GM20000 (cell line): Measurements from ENCODE around the gene OR2S2.
A peak's percentile ranks its signal among the peaks of the same experiment; 100 is the strongest.
"Not testable (repeated sequence)": the region's sequence is repeated elsewhere in the genome, so short reads cannot be mapped to it uniquely, and the experiment has no call there.

Source experiments
- DNase-seq: peaks from one replicate; pipeline ENCODE4 v3.0.0; 2012; ENCODE audit warnings: low spot score
- TF ChIP-seq, protein P1 (sequence below): IDR thresholded peaks from 2 replicates; pipeline ENCODE4 v1.5.1; 2012; ENCODE audit warnings: mild to moderate bottlenecking, control low read depth; ENCODE audit errors: extremely low read depth, missing control alignments

OR2S2 gene, protein sequence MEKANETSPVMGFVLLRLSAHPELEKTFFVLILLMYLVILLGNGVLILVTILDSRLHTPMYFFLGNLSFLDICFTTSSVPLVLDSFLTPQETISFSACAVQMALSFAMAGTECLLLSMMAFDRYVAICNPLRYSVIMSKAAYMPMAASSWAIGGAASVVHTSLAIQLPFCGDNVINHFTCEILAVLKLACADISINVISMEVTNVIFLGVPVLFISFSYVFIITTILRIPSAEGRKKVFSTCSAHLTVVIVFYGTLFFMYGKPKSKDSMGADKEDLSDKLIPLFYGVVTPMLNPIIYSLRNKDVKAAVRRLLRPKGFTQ

DNA sequence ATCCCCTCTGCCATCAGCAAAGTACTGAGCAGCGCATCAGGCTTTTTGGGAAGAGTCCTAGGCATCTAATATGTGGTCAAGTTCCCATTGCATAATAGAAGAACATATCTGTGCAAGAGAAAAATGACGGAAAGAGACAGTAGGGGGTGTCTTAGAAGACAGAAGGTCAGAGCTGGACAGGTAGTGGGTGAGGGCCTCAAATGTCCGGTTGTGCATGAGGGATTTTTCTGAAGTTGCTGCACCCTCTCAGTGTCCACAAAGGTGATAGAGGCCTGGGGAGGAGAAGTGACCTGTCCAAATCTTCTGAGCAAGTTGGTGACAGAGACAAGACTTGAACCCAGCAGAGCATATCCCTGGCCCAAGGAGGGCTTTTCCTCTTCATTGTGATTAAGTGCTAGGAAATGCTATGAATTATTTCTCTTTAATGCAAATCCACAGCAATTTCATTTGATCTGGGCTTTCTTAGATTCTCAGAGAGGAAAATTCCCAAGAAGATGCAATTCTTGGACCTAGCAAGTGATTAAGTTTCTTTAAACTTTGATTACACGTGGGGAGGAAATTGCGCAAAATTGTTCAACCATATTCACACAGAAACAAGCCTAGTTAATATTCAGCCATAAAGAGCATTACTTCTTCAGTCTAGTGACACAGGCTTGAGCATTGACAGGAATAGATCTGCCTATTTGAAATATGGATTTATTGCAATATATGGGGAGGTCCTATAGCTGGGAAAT, at the start of gene OR2S2:
Gene OR2S2, minus strand, starts transcription at position 51 of the 734 bp plus-strand sequence. CDS start 56 bp downstream, outside the sequence.
- TF ChIP-seq, protein P1, sequence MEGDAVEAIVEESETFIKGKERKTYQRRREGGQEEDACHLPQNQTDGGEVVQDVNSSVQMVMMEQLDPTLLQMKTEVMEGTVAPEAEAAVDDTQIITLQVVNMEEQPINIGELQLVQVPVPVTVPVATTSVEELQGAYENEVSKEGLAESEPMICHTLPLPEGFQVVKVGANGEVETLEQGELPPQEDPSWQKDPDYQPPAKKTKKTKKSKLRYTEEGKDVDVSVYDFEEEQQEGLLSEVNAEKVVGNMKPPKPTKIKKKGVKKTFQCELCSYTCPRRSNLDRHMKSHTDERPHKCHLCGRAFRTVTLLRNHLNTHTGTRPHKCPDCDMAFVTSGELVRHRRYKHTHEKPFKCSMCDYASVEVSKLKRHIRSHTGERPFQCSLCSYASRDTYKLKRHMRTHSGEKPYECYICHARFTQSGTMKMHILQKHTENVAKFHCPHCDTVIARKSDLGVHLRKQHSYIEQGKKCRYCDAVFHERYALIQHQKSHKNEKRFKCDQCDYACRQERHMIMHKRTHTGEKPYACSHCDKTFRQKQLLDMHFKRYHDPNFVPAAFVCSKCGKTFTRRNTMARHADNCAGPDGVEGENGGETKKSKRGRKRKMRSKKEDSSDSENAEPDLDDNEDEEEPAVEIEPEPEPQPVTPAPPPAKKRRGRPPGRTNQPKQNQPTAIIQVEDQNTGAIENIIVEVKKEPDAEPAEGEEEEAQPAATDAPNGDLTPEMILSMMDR = no peak
- DNase-seq = no peak

- peak; percentile 62 for DNase-seq
- TF ChIP-seq, protein P1 = no peak
Observed at GRCh38 chr9:36007316-36007708, 49.4 kb upstream of the OR2S2 start.

GRCh38 chr9:36006549-36007315, 48.8 kb upstream of the OR2S2 start:
- no peak for DNase-seq
- TF ChIP-seq, protein P1 = no peak

DNA sequence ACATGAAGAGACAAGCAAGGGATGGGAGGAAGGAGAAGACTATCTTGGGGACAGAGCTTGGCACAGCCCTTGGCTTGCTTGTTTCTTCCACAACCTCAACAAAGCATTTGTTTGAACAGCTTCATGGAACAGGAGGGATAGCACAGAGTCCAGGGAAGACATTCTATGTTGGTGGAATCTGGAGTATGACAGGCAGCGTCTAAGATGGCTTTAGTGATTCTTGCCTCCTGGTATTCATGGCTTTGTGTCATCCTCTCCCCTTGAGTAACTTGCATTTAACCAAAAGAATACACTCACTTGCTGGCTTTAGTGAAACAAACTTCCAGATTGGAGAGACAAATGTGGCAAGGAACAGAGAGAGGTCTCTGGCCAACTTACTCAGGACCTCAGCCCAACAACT, 47.9 kb upstream of the OR2S2 start:
- no peak for DNase-seq
- TF ChIP-seq, protein P1 = no peak

- DNase-seq = no peak
- TF ChIP-seq, protein P1 = no peak
Observed at GRCh38 chr9:35998333-35998732, 40.4 kb upstream of the OR2S2 start.

- DNase-seq = not testable (repeated sequence)
Observed at GRCh38 chr9:35997016-35997415, 39.1 kb upstream of the OR2S2 start.

DNA sequence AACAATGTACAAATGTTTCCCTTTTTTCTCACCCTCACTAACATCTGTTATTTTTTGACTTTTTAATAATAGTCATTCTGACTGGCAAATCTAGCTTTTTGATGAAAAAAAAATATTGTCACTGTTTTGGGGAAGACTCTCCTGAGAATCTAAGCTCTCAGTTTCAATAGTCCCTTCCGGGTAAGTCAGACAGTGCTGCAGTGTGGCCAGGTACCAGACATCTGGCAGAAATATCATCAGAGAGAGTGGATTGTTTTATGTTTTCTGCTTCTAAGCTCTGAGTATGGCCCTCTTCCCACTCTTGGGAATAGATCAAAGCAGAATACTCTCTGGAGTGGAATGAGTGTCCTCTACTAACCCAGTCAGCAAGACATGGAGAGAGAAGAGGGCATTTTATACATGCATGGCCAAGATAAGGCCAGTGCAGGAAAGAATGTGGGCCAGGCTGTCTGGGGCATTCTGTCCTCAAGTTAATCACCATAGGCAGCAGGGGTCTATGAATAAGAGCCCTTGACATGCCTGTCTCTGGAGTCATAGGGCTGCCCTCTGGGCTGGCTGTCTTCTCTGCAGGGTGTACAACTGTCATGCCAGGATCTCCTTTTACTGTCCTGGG, 38.5 kb upstream of the OR2S2 start:
- TF ChIP-seq, protein P1 = no peak
- DNase-seq = no peak
